GM21786 (cell line): ENCODE data around the gene XRRA1.

Experiments used
- ATAC-seq: cut with Tn5 transposase; IDR thresholded peaks from one replicate; pipeline ENCODE4 v1.9.1; 2021; ENCODE audit not compliant: unreplicated experiment

The XRRA1 gene

DNA sequence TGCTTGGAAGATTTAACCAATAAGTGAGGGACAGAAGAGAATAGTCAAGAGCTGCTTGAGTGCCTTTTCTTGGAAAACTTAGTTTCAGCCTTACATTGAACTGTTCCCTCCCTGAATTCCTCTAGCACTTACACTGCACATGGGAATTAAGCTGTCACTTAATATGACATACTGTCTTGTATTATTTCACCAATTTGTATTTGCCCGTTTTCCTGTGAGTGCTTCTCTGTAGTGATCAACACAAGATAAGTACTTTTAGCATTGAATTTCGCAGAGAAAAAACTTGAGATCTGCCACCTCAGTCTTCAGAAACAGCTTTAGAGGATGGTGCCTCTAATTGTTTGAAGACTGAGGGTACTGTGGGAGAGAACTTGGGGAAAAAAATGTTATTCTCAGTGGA lies 3.9 kb upstream of the XRRA1 start:
- no peak for ATAC-seq

- no peak for ATAC-seq
Measured at GRCh38 chr11:74951226-74951625, 2.3 kb upstream of the XRRA1 start.

DNA sequence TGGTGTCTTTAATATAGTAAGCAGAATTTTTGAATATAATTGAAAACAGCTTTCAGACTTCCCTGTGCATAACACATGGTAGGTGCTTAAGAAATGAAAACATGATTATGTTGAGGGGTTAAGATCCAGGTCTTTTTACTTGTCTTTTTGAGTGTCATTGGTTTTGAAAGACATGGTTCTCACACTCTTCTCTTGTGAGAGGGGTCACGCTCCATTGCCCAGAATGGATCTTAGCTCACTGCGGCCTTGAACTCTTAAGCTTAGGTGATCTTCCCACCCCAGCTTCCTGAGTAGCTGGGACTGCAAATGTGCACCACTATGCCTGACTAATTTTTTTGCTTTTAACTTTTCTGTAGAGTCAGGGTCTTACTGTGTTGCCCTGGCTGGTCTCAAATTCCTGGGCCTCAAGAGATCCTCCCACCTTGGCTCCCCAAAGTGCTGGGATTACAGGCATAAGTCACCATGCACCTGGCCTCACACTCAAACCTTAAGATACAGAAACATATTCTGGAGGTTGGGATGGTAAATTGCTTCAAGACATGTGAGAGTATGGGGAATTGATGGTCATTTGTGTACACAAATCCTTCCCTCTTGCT lies 1.6 kb upstream of the XRRA1 start:
- ATAC-seq = no peak

DNA sequence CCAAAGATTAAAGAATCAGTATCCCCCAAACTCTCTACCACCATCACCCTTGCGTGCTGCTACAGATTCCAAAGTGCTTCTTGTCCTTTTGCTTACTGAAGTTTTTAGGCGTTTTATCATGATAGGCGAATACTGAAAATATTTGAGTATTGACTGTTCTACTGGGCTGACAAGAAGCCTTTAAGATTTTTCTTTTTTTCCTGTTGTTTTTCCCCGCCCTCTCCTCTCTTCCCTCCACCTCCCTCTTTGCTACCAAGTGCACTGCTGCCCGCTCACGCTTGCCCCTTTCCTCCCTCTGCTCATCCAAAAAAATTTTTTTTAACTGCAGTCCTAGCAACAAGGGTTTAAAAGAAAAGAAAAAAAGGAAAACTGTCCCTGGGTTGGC lies 854 bp upstream of the XRRA1 start:
- ATAC-seq = no peak

GRCh38 chr11:74948546-74948897 lies 369 bp downstream of the XRRA1 start:
- peak; percentile 3 for ATAC-seq

DNA sequence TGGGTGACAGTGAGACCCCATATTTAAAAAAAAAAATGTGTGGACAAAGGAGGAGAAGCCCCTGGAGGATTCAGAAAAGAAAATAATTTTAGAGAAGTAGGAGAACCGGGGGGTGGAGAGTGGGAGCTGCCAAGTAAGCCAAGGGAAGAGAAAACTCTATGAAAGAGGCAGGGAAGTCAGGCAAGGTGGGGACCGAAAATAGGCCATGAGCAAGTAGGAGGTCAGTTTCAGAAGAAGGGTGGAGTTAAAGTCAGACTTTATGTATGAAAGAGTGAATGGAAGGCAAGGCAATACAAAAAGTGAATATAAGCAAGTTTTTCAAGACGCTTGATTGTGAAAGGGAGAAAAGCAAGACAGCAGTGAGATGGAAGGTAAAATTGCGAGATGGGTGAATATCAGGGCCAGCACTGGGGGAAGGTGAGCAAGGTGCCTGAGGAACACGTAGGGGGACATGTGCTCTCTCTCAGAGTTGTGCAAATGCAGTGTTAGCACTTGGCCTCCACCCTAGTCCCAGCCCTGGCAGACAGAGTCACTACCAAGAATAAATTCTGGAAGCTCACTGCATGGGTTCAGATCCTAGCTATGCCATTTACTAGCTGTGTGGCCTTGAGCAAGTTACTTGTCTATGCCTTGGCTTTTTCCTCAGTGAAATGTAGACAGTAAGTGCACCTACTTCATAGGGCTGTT lies 6.7 kb downstream of the XRRA1 start:
- ATAC-seq = no peak

DNA sequence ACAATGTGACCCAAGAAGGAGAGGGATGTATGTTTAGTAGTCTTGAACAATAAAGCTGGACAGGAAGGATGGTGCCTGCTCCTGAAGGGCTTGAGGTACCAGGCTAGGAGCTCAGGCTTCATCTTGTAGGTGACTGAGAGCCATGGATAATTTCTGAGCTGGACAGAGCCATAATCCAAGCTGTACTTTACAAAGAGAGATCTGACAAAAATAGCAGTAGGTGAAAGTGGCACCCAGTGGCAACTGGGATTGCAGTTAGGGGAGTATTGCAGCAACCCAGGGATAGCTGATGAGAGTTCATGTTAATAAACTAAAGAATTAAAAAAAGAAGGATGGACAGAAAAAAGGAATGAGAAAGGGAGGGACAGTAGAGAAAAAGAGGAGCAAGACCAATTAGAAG lies 7.4 kb downstream of the XRRA1 start:
- no peak for ATAC-seq

DNA sequence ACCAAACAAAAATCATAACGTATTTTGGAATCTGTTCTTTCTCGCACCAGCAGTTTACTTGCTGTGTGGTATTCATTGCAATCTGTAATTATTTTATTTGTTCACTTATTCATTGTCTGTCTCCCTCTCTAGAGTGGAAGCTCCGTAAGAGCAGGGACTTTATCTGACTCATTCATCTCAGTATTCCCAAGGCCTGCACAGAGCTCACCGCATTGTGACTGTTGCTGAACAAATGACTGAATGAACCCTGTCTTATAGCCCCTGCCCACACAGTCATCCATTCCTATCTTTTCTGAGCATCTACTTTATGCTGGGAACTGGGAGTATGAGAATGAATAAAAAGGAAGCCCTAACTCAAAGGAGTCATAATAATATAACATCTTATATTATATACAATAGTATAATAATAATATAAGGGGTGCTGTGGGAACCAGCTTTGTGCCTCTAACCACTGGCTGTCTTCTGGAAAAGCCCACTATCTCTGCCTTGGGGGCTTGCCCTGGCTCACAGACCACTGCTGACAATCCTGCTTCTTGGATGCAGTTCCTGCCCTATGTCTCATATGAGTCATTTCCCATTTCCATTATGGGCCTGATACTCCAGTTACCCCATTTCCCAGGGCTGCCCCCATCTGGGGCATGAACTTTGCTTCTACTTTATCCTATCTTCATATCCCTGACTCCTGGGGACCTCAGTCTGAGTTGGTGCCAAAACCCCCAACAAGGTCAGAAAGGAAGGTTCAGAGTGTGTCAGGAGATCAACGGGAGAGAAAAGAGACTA lies 11.0 kb downstream of the XRRA1 start:
- ATAC-seq = no peak

- ATAC-seq = no peak
Measured at GRCh38 chr11:74936976-74937375, 11.9 kb downstream of the XRRA1 start.

DNA sequence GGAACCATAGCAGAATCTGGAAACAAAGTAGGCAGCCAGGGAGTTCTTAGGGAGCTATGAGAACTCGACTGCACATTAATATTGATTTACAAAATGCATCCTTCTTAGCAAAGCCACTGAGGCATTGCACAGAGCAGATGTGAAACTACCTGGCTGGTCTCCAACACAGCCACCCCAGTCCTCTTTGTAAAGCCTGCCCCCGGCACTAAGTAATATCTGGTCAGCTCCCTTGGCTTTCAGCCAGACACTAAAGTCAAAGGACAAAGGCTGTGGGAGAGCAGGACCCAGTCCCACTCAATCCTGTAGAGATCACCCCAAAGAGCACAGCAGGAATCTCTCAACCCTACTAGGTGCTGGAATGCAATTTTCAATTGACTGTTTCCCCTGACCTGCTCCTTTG lies 12.8 kb downstream of the XRRA1 start:
- no peak for ATAC-seq

GRCh38 chr11:74935285-74935684 lies 13.6 kb downstream of the XRRA1 start:
- no peak for ATAC-seq

- ATAC-seq = no peak
Measured at GRCh38 chr11:74933765-74934164, 15.1 kb downstream of the XRRA1 start.

GRCh38 chr11:74932797-74933196 lies 16.1 kb downstream of the XRRA1 start:
- ATAC-seq = no peak

- ATAC-seq = no peak
Measured at GRCh38 chr11:74932169-74932568, 16.7 kb downstream of the XRRA1 start.

GRCh38 chr11:74929431-74930363 lies 19.2 kb downstream of the XRRA1 start:
- ATAC-seq = peak; percentile 61

- ATAC-seq = no peak
Measured at GRCh38 chr11:74927496-74927895, 21.4 kb downstream of the XRRA1 start.

- no peak for ATAC-seq
Measured at GRCh38 chr11:74926304-74927030, 22.4 kb downstream of the XRRA1 start.

DNA sequence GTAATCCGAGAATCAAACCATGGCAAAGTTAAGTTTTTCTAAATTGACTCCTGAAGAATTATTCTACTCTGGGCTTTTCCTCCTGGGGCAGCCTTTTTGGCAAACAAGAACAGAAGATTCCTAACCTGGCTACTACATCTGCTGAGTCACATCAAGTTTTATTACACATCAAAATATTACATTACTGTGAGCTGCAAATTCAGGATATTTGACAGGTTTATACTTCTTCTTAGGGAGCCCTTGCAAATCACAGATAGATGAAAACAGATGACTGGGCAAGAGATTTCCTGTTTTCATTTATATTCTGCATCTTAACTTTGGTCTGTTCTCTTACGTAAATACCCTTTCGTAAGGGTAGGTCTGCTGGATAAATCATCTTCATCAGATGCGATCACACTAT lies 23.6 kb downstream of the XRRA1 start:
- ATAC-seq = no peak

DNA sequence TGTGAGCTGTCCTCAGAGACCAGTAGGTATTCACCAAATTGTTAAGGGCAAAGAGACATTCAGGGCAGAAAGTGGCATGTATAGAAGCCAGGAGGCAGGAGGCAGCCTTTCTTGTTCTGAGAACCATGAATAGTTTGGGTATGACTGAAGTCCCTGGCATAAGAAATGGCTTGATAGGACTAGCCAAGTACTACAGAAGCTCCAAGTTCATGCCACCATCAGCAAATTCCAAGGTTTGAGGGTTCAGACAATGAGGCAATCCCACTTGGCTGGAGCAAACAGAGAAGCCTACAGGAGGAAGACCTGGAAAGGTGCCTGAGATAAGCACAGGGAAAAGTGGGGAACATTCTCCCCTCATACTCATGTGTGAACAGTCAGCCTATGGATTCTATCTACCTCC lies 25.8 kb downstream of the XRRA1 start:
- ATAC-seq = no peak

DNA sequence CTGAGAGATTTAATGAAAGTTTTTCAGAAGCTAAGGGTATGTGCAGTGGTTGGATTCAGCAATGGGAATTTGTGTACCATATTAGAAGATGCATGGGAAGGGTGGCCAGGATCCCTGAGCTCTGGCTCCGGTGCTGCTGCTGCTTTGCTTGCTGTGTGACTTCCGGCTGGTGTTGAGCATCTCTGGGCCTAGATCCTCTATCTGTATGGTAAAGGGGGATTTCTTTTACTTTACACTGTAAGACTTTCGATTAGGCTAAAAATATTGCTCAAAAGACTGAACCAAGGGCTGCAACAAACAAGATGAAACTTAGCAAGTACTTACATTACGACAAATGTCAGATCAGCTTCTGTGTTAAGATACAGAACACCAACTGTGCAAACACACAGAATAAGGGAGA lies 39.1 kb downstream of the XRRA1 start:
- ATAC-seq = no peak

- ATAC-seq = no peak
Measured at GRCh38 chr11:74909385-74909784, 39.5 kb downstream of the XRRA1 start.
